Liver (tissue), 5 donors: ENCODE results near the gene BEX2. TPM values are rescaled to one million over a fixed set of nuclear protein-coding genes. Genes with fewer than 3 reads are reported as not detected.

ENCODE experiments used
- polyA plus RNA-seq, 2 donors: library from polyadenylated mRNA; stranded (reverse) in 1 of 2; unstranded in 1 of 2; fragments of 200-250 nt in 1 of 2; fragments of >200 nt in 1 of 2; fragmentation: Nextera tagmentation in 1 of 2; extraction: Ambion mirVana in 1 of 2; gene quantifications; one replicate each; pipeline versions ENCODE4 v1.2.1 to v1.2.3, GENCODE V29; 2013 to 2015
- small RNA-seq: library from RNA; depleted of rRNA; stranded (forward); fragments of <200 nt; gene quantifications from one replicate; pipeline ENCODE3, GENCODE V24; 2014
- total RNA-seq, 2 donors: library from RNA; depleted of rRNA; stranded (reverse); fragments of >200 nt; gene quantifications; one replicate each; pipeline ENCODE4 v1.2.3, GENCODE V29; 2014
- donor health status: healthy.
- donor health status: healthy.
- donor health status: healthy.

BEX2 gene
- total and polyA plus RNA-seq, 4 donors, result 0.75 to 21.9 (median 4.0) TPM

Small RNAs within 50 kb of the gene (small RNA-seq; reads per million reads assigned to genes)
- gene Z92846.1, result not detected

Other genes with a start within 250 kb of the BEX2 start
- gene BEX1, start 246.8 kb downstream of the BEX2 start, total RNA-seq, result 10 to 100 TPM in 1 of 2 donors, under 1 TPM in 1; 0.75 to 84.0 TPM
- 1 to 10 TPM; 2.0 to 4.1 TPM for gene BEX1, start 246.8 kb downstream of the BEX2 start, polyA plus RNA-seq
- 1 to 10 TPM in 1 of 2 donors, under 1 TPM in 1; 0.33 to 1.5 TPM for gene NXF3, start 217.8 kb downstream of the BEX2 start, total RNA-seq
- gene NXF3, start 217.8 kb downstream of the BEX2 start, polyA plus RNA-seq, result 1 to 10 TPM in 1 of 2 donors, under 1 TPM in 1; 0.65 to 1.2 TPM
- 10 to 100 TPM in 1 of 2 donors, 1 to 10 TPM in 1; 2.0 to 26.5 TPM for gene BEX4, start 95.9 kb downstream of the BEX2 start, total RNA-seq
- 10 to 100 TPM in 1 of 2 donors, 1 to 10 TPM in 1; 4.3 to 10.8 TPM for gene BEX4, start 95.9 kb downstream of the BEX2 start, polyA plus RNA-seq
- gene TCEAL8, start 55.8 kb downstream of the BEX2 start, total RNA-seq, result 100 to 1,000 TPM in 1 of 2 donors, 10 to 100 TPM in 1; 11.9 to 109 TPM
- 10 to 100 TPM; 16.5 to 23.9 TPM for gene TCEAL8, start 55.8 kb downstream of the BEX2 start, polyA plus RNA-seq
- gene TCEAL5, start 34.2 kb downstream of the BEX2 start, total RNA-seq, result under 1 TPM in 1 of 2 donors, not detected in 1; 0.89 TPM
- gene TCEAL5, start 34.2 kb downstream of the BEX2 start, polyA plus RNA-seq, result not detected
- gene TCEAL7, start 19.2 kb upstream of the BEX2 start, total RNA-seq, result 1 to 10 TPM in 1 of 2 donors, under 1 TPM in 1; 0.59 to 1.1 TPM
- gene TCEAL7, start 19.2 kb upstream of the BEX2 start, polyA plus RNA-seq, result under 1 TPM; 0.49 to 0.54 TPM
- 10 to 100 TPM in 1 of 2 donors, 1 to 10 TPM in 1; 7.7 to 10.2 TPM for gene TCEAL9, start 45.5 kb upstream of the BEX2 start, total RNA-seq
- 10 to 100 TPM; 16.4 to 22.8 TPM for gene TCEAL9, start 45.5 kb upstream of the BEX2 start, polyA plus RNA-seq
- 10 to 100 TPM; 21.9 to 55.4 TPM for gene BEX3, start 65.5 kb upstream of the BEX2 start, total RNA-seq
- gene BEX3, start 65.5 kb upstream of the BEX2 start, polyA plus RNA-seq, result 10 to 100 TPM; 59.3 to 77.4 TPM
- gene RAB40A, start 208.5 kb upstream of the BEX2 start, total RNA-seq, result under 1 TPM; 0.09 to 0.33 TPM
- under 1 TPM; 0.03 to 0.06 TPM for gene RAB40A, start 208.5 kb upstream of the BEX2 start, polyA plus RNA-seq